ENCODE data around the gene EPB41. TPM values are rescaled to one million over a fixed set of nuclear protein-coding genes. Genes with fewer than 3 reads are reported as not detected.

Gene EPB41
- total RNA-seq, 4 donors from 2014 or later, result 71.6 to 117 (median 92.6) TPM

- no peak for DNase-seq
- 94 to 96% methylated on average over 5 of the region's 5 CpGs for WGBS, 2 donors (ENCODE audit: low coverage in 1 of 2)
These were observed 132.8 kb downstream of the EPB41 start for GRCh38 chr1:29047142-29047541.

DNA sequence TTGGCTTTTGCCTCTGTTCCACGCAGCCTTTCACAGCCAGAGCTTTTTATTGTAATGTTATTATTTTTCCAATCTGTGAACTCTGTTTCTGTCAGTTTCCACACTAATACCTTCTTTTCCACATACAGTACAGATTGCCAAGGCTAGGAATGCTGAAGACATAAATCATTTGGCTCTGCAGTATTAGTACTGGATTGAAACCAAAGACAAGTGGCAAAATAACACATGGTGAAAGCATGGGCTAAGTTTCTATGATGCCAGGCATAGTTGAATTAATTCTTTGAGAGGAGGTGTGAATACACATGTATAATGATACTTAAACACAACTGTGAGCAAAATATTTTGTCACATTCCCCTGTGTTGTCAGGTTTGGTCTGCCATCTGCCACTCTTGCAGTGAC lies 135.8 kb downstream of the EPB41 start:
- TF ChIP-seq EP300 (IDR thresholded peaks at IDR 0.05; ENCODE audit: low read depth) (no peak), POLR2AphosphoS5 (IDR thresholded peaks at IDR 0.05) (no peak), POLR2A (IDR thresholded peaks at IDR 0.05) (no peak), CTCF (IDR thresholded peaks at IDR 0.05) (no peak)
- no peaks in the 10 kb centered on the region for H3K9me3 ChIP-seq
- no peak overlapping the region for H3K4me3 ChIP-seq
- 71 to 80% methylated on average over 1 of the region's 1 CpG for WGBS, 2 donors (ENCODE audit: low coverage in 1 of 2)
- no peaks in the 10 kb centered on the region for H3K36me3 ChIP-seq
- intact Hi-C loops (cut with DNase I; ENCODE audit: low total_unique reads) (no loop called here), in situ Hi-C loops (cut with MboI; ENCODE audit: low pct_ligation_motif_present in 1 of 4, low pct_unique_long_range_greater_than_20kb in 1 of 4, low sequenced_read_pairs in 3 of 4) (no loop called here)
- H3K27me3 ChIP-seq, result no peaks in the 10 kb centered on the region
- H3K4me1 ChIP-seq, result no peaks in the 10 kb centered on the region
- no peak for DNase-seq
- H3K27ac ChIP-seq, result peak overlapping the region in 1 of 4 donors; percentile 1

More at GRCh38 chr1:29047142-29047541, 132.8 kb downstream of the EPB41 start:
- no peak for TF ChIP-seq CTCF (IDR thresholded peaks at IDR 0.05)
- no peak for TF ChIP-seq POLR2AphosphoS5 (IDR thresholded peaks at IDR 0.05)
- no peak for TF ChIP-seq POLR2A (IDR thresholded peaks at IDR 0.05)
- TF ChIP-seq EP300 (IDR thresholded peaks at IDR 0.05; ENCODE audit: low read depth), result no peak
- H3K4me1 ChIP-seq, result no peaks in the 10 kb centered on the region
- intact Hi-C loops (cut with DNase I; ENCODE audit: low total_unique reads), result no loop called here
- in situ Hi-C loops (cut with MboI; ENCODE audit: low pct_ligation_motif_present in 1 of 4, low pct_unique_long_range_greater_than_20kb in 1 of 4, low sequenced_read_pairs in 3 of 4), result loop anchor here in 2 of 4 donors (25.0 kb wide), 1 partner anchor 260 kb away; no protein-coding TSS in a partner anchor
- H3K9me3 ChIP-seq, result no peaks in the 10 kb centered on the region
- no peak overlapping the region for H3K4me3 ChIP-seq
- H3K36me3 ChIP-seq, result no peaks in the 10 kb centered on the region
- H3K27me3 ChIP-seq, result no peaks in the 10 kb centered on the region
- H3K27ac ChIP-seq, result no peak overlapping the region

DNA sequence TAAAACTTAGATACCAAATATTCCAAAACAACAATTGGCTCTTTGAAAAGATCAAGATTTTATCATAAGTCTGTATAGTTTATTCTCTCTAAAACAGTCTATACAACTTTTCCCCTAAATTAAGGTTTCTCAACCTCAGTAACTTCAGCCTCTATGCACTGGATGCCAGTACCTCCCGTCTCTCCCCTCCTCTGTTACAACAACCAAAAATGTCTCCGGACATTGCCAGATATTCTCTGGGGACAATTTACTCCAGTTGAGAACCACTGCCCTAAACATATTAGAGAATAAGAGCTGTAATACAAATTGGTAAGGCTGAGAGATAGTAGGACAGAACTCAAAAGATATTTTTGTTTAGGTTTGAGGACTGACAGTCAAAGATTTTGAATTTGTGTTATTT lies 137.7 kb downstream of the EPB41 start:
- Histone ChIP-seq H3K9me3 (no peaks in the 10 kb centered on the region), H3K27ac (peak overlapping the region in 2 of 4 donors; percentile 38 to 47), H3K4me3 (no peak overlapping the region), H3K4me1 (no peaks in the 10 kb centered on the region), H3K27me3 (no peaks in the 10 kb centered on the region), H3K36me3 (no peaks in the 10 kb centered on the region)
- in situ Hi-C loops (cut with MboI; ENCODE audit: low pct_ligation_motif_present in 1 of 4, low pct_unique_long_range_greater_than_20kb in 1 of 4, low sequenced_read_pairs in 3 of 4) (no loop called here), intact Hi-C loops (cut with DNase I; ENCODE audit: low total_unique reads) (no loop called here)
- 38 to 46% methylated on average over 2 of the region's 2 CpGs for WGBS, 2 donors (ENCODE audit: low coverage in 1 of 2)
- TF ChIP-seq CTCF (IDR thresholded peaks at IDR 0.05) (no peak), POLR2A (IDR thresholded peaks at IDR 0.05) (no peak), EP300 (IDR thresholded peaks at IDR 0.05; ENCODE audit: low read depth) (no peak), POLR2AphosphoS5 (IDR thresholded peaks at IDR 0.05) (no peak)
- no peak for DNase-seq

DNA sequence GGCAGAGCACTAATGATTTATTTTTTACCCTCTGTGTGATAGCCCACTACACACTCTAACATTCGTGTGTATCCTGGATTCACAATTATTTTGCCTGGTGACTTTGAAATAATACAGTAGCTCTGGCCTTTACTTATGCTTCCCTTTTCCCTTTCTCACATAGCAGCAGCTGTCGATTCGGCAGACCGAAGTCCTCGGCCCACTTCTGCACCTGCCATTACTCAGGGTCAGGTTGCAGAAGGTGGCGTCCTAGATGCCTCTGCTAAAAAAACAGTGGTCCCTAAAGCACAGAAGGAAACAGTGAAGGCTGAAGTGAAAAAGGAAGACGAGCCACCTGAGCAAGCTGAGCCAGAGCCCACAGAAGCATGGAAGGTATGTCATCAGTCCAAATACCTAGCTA lies 138.6 kb downstream of the EPB41 start:
- Histone ChIP-seq H3K9me3 (no peaks in the 10 kb centered on the region), H3K27me3 (no peaks in the 10 kb centered on the region), H3K27ac (peak overlapping the region in 1 of 4 donors; percentile 31), H3K4me1 (no peaks in the 10 kb centered on the region), H3K36me3 (no peaks in the 10 kb centered on the region), H3K4me3 (no peak overlapping the region)
- WGBS, 2 donors (ENCODE audit: low coverage in 1 of 2), result 73 to 96% methylated on average over 5 to 7 of the region's 7 CpGs
- no peak for TF ChIP-seq EP300 (IDR thresholded peaks at IDR 0.05; ENCODE audit: low read depth)
- no peak for TF ChIP-seq POLR2A (IDR thresholded peaks at IDR 0.05)
- TF ChIP-seq POLR2AphosphoS5 (IDR thresholded peaks at IDR 0.05), result no peak
- TF ChIP-seq CTCF (IDR thresholded peaks at IDR 0.05), result no peak
- in situ Hi-C loops (cut with MboI; ENCODE audit: low pct_ligation_motif_present in 1 of 4, low pct_unique_long_range_greater_than_20kb in 1 of 4, low sequenced_read_pairs in 3 of 4) (no loop called here), intact Hi-C loops (cut with DNase I; ENCODE audit: low total_unique reads) (no loop called here)
- no peak for DNase-seq
